ENCODE data around the gene RNF26.

DNA sequence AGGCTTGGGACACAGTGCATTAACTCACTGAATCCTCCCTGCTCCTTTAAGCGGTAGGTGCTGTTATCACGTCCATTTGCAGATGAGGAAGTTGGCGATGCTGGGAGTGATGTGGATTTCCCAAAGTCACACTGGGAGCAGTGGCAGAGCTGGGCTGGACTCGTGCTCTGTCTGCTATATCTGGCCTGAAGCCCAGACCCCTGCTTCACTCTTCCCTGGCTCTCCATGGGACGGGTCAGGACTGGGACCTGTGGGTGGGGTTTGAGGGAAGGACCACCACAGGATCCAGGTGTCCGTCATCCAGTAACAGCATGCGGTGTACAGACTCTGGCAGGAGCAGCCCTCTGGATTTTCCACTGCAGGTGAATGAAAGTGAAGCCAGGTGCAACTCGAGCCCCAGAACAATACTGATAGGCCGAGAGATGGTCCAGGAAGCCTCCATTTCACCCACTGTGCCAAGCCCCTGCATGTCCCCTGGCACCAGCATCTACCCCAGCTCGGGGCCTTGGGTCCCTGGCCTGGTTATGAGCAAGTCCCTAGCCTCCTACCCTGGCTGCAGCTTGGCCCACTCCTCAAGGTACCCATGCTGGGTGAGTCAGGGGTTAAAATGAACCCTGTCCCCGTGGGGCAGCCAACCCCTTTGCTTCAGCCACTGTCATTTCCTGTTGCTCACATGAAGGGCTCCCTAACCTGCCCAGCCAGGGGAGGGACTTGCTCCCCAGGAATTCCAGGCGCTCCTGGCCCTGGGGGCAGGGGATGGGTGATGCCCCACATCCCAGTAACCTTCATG is 43.0 kb downstream of the RNF26 start:
- no peak for TF ChIP-seq EZH2 (IDR thresholded peaks at IDR 0.05; ENCODE audit: borderline replicate concordance, low read length)
- TF ChIP-seq, protein P1, sequence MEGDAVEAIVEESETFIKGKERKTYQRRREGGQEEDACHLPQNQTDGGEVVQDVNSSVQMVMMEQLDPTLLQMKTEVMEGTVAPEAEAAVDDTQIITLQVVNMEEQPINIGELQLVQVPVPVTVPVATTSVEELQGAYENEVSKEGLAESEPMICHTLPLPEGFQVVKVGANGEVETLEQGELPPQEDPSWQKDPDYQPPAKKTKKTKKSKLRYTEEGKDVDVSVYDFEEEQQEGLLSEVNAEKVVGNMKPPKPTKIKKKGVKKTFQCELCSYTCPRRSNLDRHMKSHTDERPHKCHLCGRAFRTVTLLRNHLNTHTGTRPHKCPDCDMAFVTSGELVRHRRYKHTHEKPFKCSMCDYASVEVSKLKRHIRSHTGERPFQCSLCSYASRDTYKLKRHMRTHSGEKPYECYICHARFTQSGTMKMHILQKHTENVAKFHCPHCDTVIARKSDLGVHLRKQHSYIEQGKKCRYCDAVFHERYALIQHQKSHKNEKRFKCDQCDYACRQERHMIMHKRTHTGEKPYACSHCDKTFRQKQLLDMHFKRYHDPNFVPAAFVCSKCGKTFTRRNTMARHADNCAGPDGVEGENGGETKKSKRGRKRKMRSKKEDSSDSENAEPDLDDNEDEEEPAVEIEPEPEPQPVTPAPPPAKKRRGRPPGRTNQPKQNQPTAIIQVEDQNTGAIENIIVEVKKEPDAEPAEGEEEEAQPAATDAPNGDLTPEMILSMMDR (IDR thresholded peaks at IDR 0.05; ENCODE audit: low read length), result no peak

All from OCI-LY1 (cell line).